ENCODE data around the gene CKS1B.
A peak's percentile ranks its signal among the peaks of the same experiment; 100 is the strongest.

Gene CKS1B

GRCh38 chr1:154988058-154988954, 13.8 kb downstream of the CKS1B start:
- DNase-seq: no peak

GRCh38 chr1:154989195-154989860, 14.8 kb downstream of the CKS1B start:
- no peak for DNase-seq

GRCh38 chr1:154990276-154990675, 15.8 kb downstream of the CKS1B start:
- no peak for DNase-seq

- no peak for DNase-seq
Measured at GRCh38 chr1:154992721-154993571, 18.5 kb downstream of the CKS1B start.

- DNase-seq: no peak
Measured at GRCh38 chr1:154993572-154994268, 19.2 kb downstream of the CKS1B start, which contains the start of gene LENEP. Gene LENEP, plus strand, starts transcription at chr1:154993586. Its CDS starts 22 bp downstream, at chr1:154993608.

GRCh38 chr1:154994269-154994587, 19.7 kb downstream of the CKS1B start:
- no peak for DNase-seq

- DNase-seq: no peak
Measured at GRCh38 chr1:154994591-154994990, 20.1 kb downstream of the CKS1B start.

- peak; percentile 64 for DNase-seq
Measured at GRCh38 chr1:154995301-154995983, 21.0 kb downstream of the CKS1B start.

GRCh38 chr1:154996966-154997701, 22.7 kb downstream of the CKS1B start:
- peak; percentile 60 for DNase-seq

GRCh38 chr1:154998201-154998780, 23.8 kb downstream of the CKS1B start:
- DNase-seq: no peak

GRCh38 chr1:154998818-154999570, 24.5 kb downstream of the CKS1B start:
- DNase-seq: peak; percentile 64

- DNase-seq: no peak
Measured at GRCh38 chr1:154999571-155000410, 25.3 kb downstream of the CKS1B start.

- no peak for DNase-seq
Measured at GRCh38 chr1:155000411-155000725, 25.9 kb downstream of the CKS1B start.

- peak; percentile 66 for DNase-seq
Measured at GRCh38 chr1:155000726-155001424, 26.4 kb downstream of the CKS1B start.

- no peak for DNase-seq
Measured at GRCh38 chr1:155001425-155001674, 26.9 kb downstream of the CKS1B start.

GRCh38 chr1:155001675-155002463, 27.4 kb downstream of the CKS1B start:
- peak; percentile 99 for DNase-seq

- DNase-seq: no peak
Measured at GRCh38 chr1:155002464-155003226, 28.2 kb downstream of the CKS1B start, which contains the start of gene ZBTB7B. Gene ZBTB7B, plus strand, starts transcription at chr1:155002802. Its CDS starts 11,859 bp downstream, at chr1:155014661.
